D721Med (cell line): Measurements from ENCODE around the gene POTEJ.
"Not testable (repeated sequence)": the region's sequence is repeated elsewhere in the genome, so short reads cannot be mapped to it uniquely, and the experiment has no call there.

Source experiments
- DNase-seq: peaks from one replicate; pipeline ENCODE4 v3.0.0; 2011; ENCODE audit warnings: low spot score; ENCODE audit not compliant: insufficient read length
- FAIRE-seq: peaks from 2 replicates; lab custom pipeline; 2011; peaks lifted over from hg19 to GRCh38; lab: Jason Lieb, UNC

The POTEJ gene

DNA sequence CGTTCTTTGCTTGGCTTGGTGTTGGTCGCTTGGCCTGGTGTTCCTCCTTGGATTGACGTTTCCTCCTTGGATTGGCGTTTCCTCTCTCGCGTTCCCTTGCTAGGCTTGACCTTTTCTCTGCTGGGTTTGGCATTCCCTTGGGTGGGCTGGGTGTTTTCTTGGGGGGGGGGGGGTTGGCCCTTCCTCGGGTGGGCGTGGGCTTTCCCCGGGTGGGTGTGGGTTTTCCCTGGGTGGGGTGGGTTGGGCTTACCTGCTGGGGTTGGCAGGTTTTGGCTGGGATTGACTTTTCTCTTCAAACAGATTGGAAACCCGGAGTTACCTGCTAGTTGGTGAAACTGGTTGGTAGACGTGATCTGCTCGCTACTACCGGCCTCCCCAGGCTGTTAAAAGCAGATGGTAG is at the start of gene POTEJ:
TSS of gene POTEJ (plus strand) at position 301 of the 400 bp plus-strand sequence. CDS start at position 394, 93 bp downstream.
- not testable (repeated sequence) for FAIRE-seq

GRCh38 chr2:130566165-130566564 is 45.1 kb upstream of the POTEJ start:
- FAIRE-seq, DNase-seq: not testable (repeated sequence)

More for the DNA sequence above, at the start of gene POTEJ:
- DNase-seq, result not testable (repeated sequence)

GRCh38 chr2:130571929-130572328 is 39.3 kb upstream of the POTEJ start:
- FAIRE-seq, DNase-seq: not testable (repeated sequence)

DNA sequence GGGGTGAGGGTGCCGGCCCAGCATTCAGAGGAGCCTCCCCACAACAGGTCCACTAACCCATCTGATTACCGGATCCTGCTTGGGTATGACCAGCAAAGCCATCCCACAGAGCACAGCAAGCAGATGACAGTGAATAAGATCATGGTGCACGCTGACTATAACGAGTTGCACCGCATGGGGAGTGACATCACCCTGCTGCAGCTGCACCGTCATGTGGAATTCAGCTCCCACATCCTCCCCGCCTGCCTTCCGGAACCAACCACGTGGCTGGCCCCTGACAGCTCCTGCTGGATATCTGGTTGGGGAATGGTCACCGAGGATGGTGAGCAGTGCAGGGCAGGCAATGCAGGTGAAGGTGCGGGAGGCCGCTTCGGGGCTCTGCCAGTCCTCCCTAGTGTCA is 37.0 kb upstream of the POTEJ start:
- FAIRE-seq, DNase-seq: not testable (repeated sequence)

DNA sequence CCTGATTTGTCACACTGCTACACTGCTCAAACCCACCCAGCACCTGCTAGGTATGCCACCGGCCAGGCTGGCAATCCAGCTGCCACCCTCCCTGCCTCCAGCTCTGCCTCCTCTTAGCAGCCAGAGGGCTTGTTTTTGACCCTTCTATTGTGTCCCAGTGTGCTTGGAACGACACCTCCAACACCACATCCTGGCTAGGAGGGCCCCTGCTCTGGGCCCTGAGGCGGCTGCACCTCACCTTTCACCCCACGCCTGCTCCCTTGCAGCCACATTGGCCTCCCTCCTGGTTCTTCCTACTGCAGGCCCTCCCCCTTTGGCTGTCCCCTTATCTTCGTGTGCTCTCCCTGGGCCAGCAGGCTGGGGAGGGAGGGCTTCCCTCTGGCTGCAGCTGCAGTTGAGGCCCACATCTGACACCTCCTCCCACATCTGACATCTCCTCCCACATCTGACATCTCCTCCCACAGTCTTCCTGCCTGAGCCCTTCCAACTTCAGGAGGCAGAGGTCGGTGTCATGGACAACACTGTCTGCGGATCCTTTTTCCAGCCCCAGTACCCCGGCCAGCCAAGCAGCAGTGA is 34.9 kb upstream of the POTEJ start:
- not testable (repeated sequence) for DNase-seq, FAIRE-seq

GRCh38 chr2:130577559-130577958 is 33.7 kb upstream of the POTEJ start:
- FAIRE-seq, result not testable (repeated sequence)

GRCh38 chr2:130579121-130579520 is 32.1 kb upstream of the POTEJ start:
- FAIRE-seq, DNase-seq: not testable (repeated sequence)

More at GRCh38 chr2:130577559-130577958, 33.7 kb upstream of the POTEJ start:
- DNase-seq, result not testable (repeated sequence)

DNA sequence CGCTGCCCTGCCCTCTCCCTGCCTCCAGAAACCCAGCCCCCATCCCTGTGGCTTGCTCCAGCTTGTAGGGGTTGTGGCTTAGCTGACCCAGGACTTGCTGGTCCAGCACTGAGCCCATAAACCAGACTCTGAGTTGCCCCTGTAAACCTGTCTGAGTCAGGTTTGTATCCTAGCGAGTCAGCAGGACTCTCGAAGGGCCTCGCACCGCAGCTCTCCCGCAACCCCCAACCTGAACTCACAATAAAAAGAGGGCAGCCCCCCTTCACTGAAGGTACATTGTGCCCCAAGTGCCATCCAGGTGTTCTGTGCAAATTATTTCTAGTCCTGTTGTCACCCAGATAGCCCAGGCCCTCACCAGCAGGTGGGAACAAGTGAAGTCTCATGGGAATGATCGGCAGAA is 29.7 kb upstream of the POTEJ start:
- not testable (repeated sequence) for FAIRE-seq, DNase-seq

- FAIRE-seq, DNase-seq: not testable (repeated sequence)
Observed at GRCh38 chr2:130582970-130583369, 28.3 kb upstream of the POTEJ start.

- DNase-seq, FAIRE-seq: not testable (repeated sequence)
Observed at GRCh38 chr2:130583582-130583981, 27.7 kb upstream of the POTEJ start.

- DNase-seq, FAIRE-seq: not testable (repeated sequence)
Observed at GRCh38 chr2:130584726-130585125, 26.5 kb upstream of the POTEJ start.

DNA sequence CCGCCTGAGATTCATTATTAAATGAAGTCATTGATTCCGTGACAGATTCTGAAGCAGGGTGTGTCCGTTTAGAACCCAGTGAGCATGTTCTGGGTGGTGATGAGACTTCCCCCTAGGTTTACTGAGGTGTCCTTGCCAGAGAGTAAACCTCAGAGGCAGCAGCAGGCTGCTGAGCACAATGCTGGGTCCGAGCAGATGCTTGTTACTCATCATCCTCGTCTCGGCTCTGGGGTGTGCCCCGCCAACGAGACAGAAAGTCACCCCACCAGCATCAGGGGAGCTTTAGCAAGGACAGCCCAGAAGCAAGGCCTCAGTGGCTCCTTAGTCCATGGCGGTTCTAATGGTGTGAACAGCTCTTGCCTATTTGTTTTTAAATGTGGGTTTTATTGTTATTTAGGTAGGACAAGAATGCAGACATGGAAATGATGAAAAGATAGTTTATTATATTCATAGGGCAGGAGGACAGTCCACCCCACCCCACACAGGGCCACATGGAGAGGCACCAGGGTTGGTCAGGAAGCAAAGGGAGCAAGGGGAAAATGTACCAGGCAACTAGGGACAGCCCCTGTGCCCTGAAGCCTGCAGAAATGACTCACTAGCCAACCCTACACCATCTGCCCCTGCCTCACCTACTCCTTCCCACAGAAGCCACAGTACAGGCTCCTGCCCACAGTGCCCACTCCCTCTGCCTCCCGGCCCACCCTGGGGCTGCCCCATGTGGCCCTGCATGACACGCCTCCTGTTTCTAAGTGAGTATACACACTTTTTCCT is 22.4 kb upstream of the POTEJ start:
- FAIRE-seq, result not testable (repeated sequence)

DNA sequence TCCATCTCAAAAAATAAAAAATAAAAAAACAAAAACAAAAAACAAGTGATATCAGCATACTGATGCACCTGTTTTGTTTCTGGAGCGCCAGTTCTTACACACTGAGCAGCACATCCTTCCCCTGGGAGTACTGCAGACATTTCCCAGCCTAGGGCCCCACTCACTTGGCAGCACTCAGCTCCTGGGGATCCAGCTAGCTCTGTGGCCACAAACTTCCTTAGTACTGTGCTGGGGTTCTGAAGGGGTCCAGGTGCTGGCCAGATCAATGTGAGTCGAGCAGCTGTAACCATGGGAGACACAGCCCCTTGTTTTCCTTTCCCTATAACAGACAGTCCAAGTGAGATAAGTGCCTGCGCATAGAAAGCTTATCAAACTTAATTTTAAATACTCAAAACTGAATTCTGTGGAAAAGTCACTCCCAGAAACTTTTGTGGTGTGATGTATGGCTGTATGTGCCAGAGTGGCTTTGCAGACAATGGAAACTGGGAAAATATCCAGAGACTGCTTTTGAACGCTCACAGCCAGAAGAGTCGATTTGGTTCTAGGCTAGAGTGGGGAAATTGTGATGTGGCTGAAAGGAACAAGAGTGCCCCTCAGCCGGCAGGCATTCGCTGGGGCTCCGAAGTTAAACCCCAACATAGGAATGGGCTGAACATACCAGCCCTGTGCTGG is 20.9 kb upstream of the POTEJ start:
- not testable (repeated sequence) for FAIRE-seq, DNase-seq

More for the DNA sequence above, 22.4 kb upstream of the POTEJ start:
- not testable (repeated sequence) for DNase-seq

- not testable (repeated sequence) for DNase-seq, FAIRE-seq
Observed at GRCh38 chr2:130590842-130591359, 20.3 kb upstream of the POTEJ start.

DNA sequence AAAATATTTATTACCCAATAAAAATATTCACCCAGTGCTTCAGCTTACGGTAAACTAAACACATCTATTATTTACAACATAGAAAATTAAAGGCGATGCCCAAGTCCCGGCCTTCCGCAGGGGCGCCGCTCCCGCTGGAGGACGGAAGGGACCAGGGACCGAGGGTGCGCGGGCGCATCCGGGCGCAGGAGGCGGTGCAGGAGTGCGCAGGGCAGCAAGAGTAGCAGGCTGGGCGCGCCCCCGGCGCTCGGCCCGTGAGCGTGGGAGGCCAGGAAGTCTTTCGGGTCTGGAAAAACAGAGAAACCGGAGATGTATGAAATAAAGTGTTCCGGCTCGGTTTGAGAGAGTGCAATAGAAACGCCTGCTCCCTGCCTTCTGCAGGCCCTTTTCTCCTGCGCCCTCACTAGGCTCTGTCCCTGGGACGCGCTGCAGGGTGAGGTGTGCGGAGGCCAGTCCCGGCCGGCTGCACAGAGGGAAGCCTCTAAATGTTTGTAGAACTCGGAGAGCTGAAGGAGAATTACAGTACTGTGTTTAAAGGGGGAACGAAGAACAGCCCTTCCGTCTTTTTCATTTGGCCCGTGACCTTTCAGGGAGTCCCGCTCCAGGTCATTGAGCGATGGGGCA is 18.3 kb upstream of the POTEJ start:
- DNase-seq, FAIRE-seq: not testable (repeated sequence)

DNA sequence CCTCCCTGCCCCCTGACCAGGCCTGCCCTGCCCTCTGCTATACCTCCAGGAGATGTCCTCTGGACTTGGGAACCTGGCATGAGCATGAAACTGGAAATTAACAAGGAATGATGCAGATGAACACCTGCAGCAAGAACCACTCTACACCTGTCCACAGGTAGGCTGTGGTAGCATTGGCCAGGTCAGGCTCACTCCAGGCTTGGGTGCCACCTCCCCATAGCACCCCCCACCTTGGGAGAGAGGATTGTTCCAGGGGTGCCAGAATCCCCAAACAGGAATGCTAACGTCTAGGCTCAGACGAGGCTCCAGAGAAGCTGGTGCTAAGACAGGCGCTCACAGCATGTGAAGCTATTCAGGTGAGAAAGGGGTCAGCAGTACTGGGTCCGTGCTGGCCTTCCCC is 17.2 kb upstream of the POTEJ start:
- DNase-seq, FAIRE-seq: not testable (repeated sequence)

GRCh38 chr2:130596757-130597156 is 14.5 kb upstream of the POTEJ start:
- not testable (repeated sequence) for FAIRE-seq

GRCh38 chr2:130597994-130598393 is 13.2 kb upstream of the POTEJ start:
- not testable (repeated sequence) for DNase-seq, FAIRE-seq

More at GRCh38 chr2:130596757-130597156, 14.5 kb upstream of the POTEJ start:
- DNase-seq, result not testable (repeated sequence)

- not testable (repeated sequence) for FAIRE-seq, DNase-seq
Observed at GRCh38 chr2:130598463-130598862, 12.8 kb upstream of the POTEJ start.
